HG02943 (cell line): ENCODE results near the gene VTA1.
"Not testable (repeated sequence)": the region's sequence is repeated elsewhere in the genome, so short reads cannot be mapped to it uniquely, and the experiment has no call there.

Experiments used
- ATAC-seq: cut with Tn5 transposase; IDR thresholded peaks from one replicate; pipeline ENCODE4 v1.9.1; 2021; ENCODE audit warnings: mild to moderate bottlenecking, low read depth, moderate library complexity; ENCODE audit not compliant: unreplicated experiment

VTA1 gene

DNA sequence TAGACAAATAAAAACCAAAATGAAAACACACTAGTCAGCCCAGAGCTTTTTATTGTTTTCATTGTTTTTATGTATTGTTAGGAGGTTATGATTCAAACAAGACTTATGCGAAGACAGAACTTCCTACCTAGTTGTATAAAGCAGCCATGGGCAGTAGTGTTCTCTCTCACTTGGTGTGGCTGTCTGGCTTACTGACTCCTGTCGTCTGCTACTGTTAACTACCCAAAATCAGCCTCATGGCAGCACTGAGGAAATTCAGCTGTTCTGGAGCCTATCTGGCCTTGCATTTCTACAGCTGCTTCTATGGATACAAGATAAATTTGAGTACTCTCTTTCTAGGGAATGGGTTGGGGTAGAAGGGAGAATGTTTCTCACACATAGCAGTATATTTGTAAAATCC lies 20.4 kb downstream of the VTA1 start:
- no peak for ATAC-seq

DNA sequence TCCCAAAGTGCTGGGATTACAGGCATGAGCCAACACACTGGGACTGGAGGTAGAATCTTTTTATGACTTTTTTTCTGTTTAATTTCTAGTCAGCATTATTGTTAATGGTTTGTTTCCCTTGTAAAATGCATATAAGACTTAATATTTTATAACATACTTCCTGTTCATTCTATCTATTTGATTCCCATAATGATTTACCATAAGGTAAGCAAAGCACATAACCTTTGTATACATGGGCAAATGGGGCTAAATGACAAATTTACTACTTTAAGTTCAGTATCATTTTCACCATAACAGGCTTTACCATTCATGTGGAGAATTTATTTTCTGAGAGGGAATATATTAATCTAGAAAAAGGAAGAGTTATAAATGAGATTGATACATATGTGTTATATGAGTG lies 24.3 kb downstream of the VTA1 start:
- ATAC-seq: no peak

DNA sequence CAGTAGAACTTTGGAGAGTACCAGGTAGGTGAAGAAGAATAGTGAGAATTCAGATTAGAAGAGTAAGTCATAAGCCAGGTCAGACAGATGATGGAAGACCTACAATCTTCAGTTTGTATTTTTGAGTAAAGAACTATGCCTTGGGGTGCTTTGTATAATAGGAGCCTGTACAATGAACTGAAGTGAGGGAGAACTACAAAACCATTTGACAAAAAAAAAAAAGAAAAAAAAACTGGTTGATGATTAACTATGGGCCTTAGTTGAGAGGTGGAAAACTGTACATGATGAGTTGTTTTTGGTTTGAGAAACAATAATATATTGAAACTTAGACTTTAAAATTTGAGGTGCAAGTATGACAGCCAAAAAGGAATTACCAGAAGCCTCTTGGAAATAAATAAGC lies 25.7 kb downstream of the VTA1 start:
- ATAC-seq: no peak

GRCh38 chr6:142173980-142174379 lies 26.9 kb downstream of the VTA1 start:
- ATAC-seq: no peak

GRCh38 chr6:142174703-142175102 lies 27.6 kb downstream of the VTA1 start:
- no peak for ATAC-seq

- no peak for ATAC-seq
Measured at GRCh38 chr6:142178129-142178528, 31.1 kb downstream of the VTA1 start.

- no peak for ATAC-seq
Measured at GRCh38 chr6:142182004-142182403, 34.9 kb downstream of the VTA1 start.

- ATAC-seq: no peak
Measured at GRCh38 chr6:142183351-142183750, 36.3 kb downstream of the VTA1 start.

GRCh38 chr6:142184307-142184706 lies 37.2 kb downstream of the VTA1 start:
- ATAC-seq: no peak

GRCh38 chr6:142185641-142186040 lies 38.6 kb downstream of the VTA1 start:
- no peak for ATAC-seq

DNA sequence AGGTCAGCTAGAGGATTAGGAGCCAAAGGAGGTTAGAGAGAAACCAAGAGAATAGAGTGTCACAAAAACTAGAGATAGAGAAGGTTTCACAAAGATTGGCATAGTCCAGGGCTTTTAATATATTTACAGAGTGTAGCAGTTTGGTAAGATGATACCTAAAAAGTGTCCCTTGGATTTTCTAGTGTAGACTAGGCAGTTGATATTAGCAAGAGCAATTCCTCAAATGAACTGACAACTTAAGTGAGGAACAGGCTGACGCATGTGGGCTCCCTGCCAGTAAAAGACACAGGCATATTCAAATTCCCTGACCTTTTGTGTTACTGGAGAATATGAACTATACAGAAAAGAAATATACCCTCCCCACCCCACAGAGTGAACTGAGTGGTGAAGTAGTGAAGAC lies 40.1 kb downstream of the VTA1 start:
- no peak for ATAC-seq

DNA sequence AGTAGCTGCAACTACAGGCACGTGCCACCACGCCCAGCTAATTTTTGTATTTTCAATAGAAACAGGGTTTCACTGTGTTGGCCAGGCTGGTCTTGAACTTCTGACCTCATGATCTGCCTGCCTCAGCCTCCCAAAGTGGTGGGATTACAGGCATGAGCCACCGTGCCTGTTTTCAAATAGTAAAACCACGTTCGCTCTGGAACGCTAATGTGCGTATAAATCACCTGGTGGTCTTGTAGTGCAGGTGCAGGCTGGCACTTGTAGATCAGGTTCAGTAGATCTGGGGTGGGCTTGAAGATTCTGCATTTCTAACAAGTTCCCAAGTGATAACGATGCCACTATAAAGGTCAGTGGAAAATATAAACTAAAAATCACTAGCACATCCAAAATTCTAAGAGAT lies 41.3 kb downstream of the VTA1 start:
- not testable (repeated sequence) for ATAC-seq

GRCh38 chr6:142189057-142189456 lies 42.0 kb downstream of the VTA1 start:
- ATAC-seq: no peak

- ATAC-seq: no peak
Measured at GRCh38 chr6:142192343-142192742, 45.3 kb downstream of the VTA1 start.

DNA sequence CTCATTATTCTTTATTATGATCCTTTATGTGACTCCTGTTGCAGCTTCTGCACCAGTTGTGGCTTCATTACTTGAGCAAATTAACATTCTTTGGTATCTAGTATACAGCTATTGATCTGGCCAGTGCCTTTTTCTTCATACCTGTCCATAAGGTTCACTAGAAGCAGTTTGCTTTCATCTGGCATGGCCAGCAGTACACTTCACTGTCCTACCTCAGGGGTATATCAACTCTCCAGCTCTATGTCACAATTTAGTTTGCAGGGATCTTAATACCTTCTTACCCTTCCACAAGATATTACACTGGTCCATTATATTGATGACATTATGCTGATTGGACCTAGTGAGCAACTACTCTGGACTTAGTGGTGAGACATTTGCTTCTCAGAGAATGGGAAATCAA lies 46.6 kb downstream of the VTA1 start:
- ATAC-seq: no peak

DNA sequence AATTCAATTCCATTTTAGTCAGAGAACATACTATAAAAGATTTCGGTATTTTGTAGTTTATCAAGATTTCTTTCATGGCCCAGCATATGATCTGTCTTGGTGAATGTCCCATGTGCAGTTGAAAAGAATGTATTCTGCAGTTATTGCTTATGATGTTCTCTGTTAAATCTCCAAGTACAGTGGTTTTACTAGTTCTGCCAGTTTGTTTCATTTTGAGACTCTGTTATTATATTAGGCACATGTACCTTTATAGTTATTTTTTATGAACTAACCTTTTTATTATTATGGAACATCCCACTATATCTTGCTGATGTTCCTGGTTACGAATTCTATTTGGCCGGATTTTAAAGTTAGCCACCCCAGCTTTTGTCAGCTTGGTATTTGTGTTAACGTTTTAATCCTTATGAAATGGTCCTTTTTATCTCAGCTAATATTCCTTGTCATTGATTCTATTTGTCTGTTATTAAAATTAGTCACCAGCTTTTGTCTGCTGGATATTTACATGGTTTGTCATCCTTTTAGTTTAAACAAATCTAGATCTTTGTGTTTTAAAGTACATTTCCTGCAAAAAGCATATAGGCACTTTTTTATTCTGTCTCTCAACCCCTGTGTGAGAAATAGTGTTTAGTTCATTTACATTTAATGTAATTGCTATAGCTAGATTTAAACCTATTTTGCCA lies 48.9 kb downstream of the VTA1 start:
- no peak for ATAC-seq

GRCh38 chr6:142200846-142201628 lies 54.0 kb downstream of the VTA1 start:
- ATAC-seq: no peak

DNA sequence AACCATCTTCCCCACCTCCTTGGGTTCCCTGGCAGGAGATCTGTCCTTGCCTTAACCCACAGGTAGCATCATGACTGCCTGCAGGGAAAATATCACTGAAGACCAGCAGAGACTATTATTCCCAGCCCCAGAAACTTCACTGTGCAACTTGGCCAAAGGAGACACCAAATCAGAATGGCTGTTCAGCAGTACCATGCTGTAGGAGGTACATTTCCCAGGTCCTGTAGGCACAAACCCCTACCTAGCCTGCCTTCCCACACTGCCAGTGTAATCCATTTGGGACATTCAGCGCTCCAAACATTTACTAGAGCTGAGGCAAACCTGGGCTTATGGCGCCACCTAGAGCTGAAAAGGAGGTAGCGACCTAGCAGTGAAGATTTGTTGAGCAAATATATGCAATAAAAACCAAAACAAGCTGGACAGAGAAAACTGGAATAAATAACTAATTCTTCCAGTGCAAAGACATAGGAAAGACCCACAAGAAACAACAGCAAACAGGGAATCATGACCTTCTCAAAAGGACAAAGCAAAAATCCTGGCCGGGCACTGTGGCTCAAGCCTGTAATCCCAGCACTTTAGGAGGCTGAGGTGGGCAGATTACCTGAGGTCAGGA lies 60.3 kb downstream of the VTA1 start:
- no peak for ATAC-seq

DNA sequence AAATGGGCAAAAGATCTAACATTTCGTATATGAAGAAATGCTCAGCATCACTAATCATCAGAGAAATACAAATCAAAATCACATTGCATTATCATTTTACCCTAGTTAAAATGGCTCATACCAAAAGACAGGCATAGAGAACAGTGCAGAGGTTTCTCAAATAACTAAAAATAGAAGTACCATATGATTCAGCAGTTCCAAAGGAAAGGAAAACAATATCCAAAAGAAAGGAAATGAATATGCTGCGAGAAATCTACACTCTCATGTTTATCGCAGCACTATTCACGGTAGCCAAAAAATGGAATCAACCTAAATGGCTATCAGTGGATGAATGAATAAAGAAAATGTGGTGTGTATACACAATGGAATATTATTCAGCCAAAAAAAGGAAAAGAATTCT lies 63.5 kb downstream of the VTA1 start:
- ATAC-seq: no peak

- no peak for ATAC-seq
Measured at GRCh38 chr6:142213402-142213801, 66.3 kb downstream of the VTA1 start.

DNA sequence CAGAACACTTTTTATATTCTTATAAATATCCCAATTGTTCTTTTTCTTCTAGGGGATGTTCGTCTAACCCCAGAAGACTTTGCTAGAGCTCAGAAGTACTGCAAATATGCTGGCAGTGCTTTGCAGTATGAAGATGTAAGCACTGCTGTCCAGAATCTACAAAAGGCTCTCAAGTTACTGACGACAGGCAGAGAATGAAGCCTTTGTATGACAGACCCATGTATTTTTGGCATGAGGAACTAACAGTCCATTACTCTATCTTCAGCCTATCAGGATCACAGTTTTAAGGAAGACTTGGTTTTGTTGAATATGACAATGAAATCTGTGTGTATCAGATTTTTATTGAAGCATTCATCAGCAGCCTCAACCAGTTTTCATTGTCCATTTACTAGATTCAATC lies 71.4 kb downstream of the VTA1 start:
- no peak for ATAC-seq

- ATAC-seq: no peak
Measured at GRCh38 chr6:142222022-142222421, 75.0 kb downstream of the VTA1 start.
